ENCODE data around the gene SLC37A1. TPM values are rescaled to one million over a fixed set of nuclear protein-coding genes. Genes with fewer than 3 reads are reported as not detected.
A peak's percentile ranks its signal among the peaks of the same experiment; 100 is the strongest.

SLC37A1 gene
- total and polyA plus RNA-seq, 9 of the 15 experiments (the other 6 are each of a cell fraction or from before 2014, with no cell fraction given), result 0.06 to 3.4 (median 0.40) TPM

- in situ Hi-C loops (cut with MboI), result no loop called here
- no peaks in the 10 kb centered on the region for H3K36me3 ChIP-seq (ENCODE audit: control insufficient read depth, insufficient read depth, low read length)
- H3K4me3 ChIP-seq, result no peak overlapping the region
- peaks cover 51 to 75% of the 10 kb centered on the region in 2 experiments for H3K27me3 ChIP-seq (ENCODE audit: control insufficient read depth in 2 of 2, insufficient read depth in 2 of 2, low read length in 2 of 2)
- peaks cover 0 to 6% of the 10 kb centered on the region in 2 experiments; a peak in 1 of 5 replicates for H3K4me1 ChIP-seq (replicated peaks in 1 of 2; ENCODE audit: control insufficient read depth in 2 of 2, insufficient read depth in 2 of 2, low read length in 2 of 2)
- FAIRE-seq (no peak), DNase-seq (ENCODE audit: extremely low read depth in 1 of 4, low spot score in 3 of 4) (peak in 1 of 4 experiments; percentile 39), ATAC-seq (no peak)
- H2AFZ ChIP-seq (ENCODE audit: low read depth, low read length), result no peak overlapping the region
- ChIA-PET POLR2A (interaction anchor here (1.9 kb wide), 1 partner anchor 11 kb away, joined by 7 read pairs; no protein-coding TSS in a partner anchor), CTCF (ENCODE audit: low intra/inter-chr PET ratio) (no interaction called here)
- no peaks in the 10 kb centered on the region for H3K79me2 ChIP-seq (ENCODE audit: control insufficient read depth, insufficient read depth, low read length)
- 5% methylated on average over 21 of the region's 22 CpGs for WGBS (ENCODE audit: insufficient coverage, low coverage, missing lambda C conversion rate)
- H3K9me1 ChIP-seq (ENCODE audit: control insufficient read depth, insufficient read depth, low read length), result no peaks in the 10 kb centered on the region
- H4K20me1 ChIP-seq (replicated peaks; ENCODE audit: control insufficient read depth, insufficient read depth, low read length), result peaks cover 4% of the 10 kb centered on the region; the same call in 1 of the 2 replicates
- no peak overlapping the region for H3K4me2 ChIP-seq (ENCODE audit: insufficient read depth, low read length)
- H3K27ac ChIP-seq (ENCODE audit: extremely low read depth, low read depth, low read length), result no peak overlapping the region
- TF ChIP-seq CBFA2T3 (IDR thresholded peaks at IDR 0.05) (0 out of 2 replicates have a peak, but pooled peaks have one; percentile 21), ZNF277 (CRISPR knock-in tag; IDR thresholded peaks at IDR 0.05; ENCODE audit: borderline replicate concordance) (no peak), TCF3 (CRISPR knock-in tag; IDR thresholded peaks at IDR 0.05) (peak; percentile 71), TAL1 (IDR thresholded peaks at IDR 0.05) (peak; percentile 57; the same call in 1 of the 2 replicates)
- BruUV-seq (replicated peaks), result no TSS peak
- H3K9ac ChIP-seq (ENCODE audit: insufficient read depth in 1 of 2, low read depth in 2 of 2, low read length in 2 of 2), result no peak overlapping the region
- intact Hi-C loops (cut with micrococcal nuclease), result loop anchor here (10.0 kb wide), 1 partner anchor 55 kb away; no protein-coding TSS in a partner anchor
- peaks cover 8% of the 10 kb centered on the region; the same call in 1 of the 2 replicates for H3K9me3 ChIP-seq (replicated peaks; ENCODE audit: control insufficient read depth, insufficient read depth, low read depth, low read length)
Observed at GRCh38 chr21:42579456-42580075, 65.9 kb downstream of the SLC37A1 start.

All from K562 (cell line).